ENCODE results near the gene GCLM. TPM values are rescaled to one million over a fixed set of nuclear protein-coding genes. Genes with fewer than 3 reads are reported as not detected.
"Not testable (repeated sequence)": the region's sequence is repeated elsewhere in the genome, so short reads cannot be mapped to it uniquely, and the experiment has no call there.

GCLM gene
- total and polyA plus RNA-seq, 2 donors (not counting 3 experiments of a cell fraction or from before 2014, with no cell fraction given): 12.3 to 55.9 TPM

DNA sequence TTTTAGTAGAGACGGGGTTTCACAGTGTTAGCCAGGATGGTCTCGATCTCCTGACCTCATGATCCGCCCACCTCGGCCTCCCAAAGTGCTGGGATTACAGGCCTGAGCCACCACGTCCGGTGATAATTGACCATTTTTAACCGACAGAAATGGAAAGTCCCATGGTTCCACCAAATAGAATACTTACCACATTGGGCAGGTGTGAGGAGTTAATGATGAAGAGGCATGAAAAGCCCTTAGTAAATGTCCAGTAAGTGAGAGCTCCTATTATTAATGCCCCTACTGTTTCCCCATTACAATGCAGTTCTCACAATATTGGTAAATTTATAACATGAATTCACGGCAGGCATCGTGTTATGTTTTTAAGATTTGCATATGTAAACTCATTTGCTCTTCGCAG is 8.1 kb upstream of the GCLM start:
- Histone ChIP-seq H3K27ac (ENCODE audit: insufficient read depth, low read depth, low read length) (no peak overlapping the region), H3K79me2 (ENCODE audit: control insufficient read depth, insufficient read depth, low read length) (no peaks in the 10 kb centered on the region), H3K9ac (replicated peaks; ENCODE audit: extremely low read depth, insufficient read depth, low read length) (no peak overlapping the region), H3K4me1 (ENCODE audit: control insufficient read depth, extremely low read depth, insufficient read depth, low read length) (no peaks in the 10 kb centered on the region), H2AFZ (ENCODE audit: low read depth, low read length) (no peak overlapping the region), H3K9me1 (replicated peaks; ENCODE audit: control insufficient read depth, extremely low read depth, insufficient read depth, low read length) (no peaks in the 10 kb centered on the region), H3K9me3 (replicated peaks; ENCODE audit: control insufficient read depth, insufficient read depth, low read length) (no peaks in the 10 kb centered on the region), H3K27me3 (ENCODE audit: control insufficient read depth in 2 of 2, insufficient read depth in 2 of 2, low read length in 2 of 2) (peaks cover 0 to 2% of the 10 kb centered on the region in 2 experiments), H3K4me3 (replicated peaks in 1 of 3; ENCODE audit: insufficient read depth in 1 of 3, low read depth in 1 of 3, low read length in 3 of 3) (no peak overlapping the region), H4K20me1 (replicated peaks; ENCODE audit: control insufficient read depth, extremely low read depth, insufficient read depth, low read length) (no peaks in the 10 kb centered on the region), H3K36me3 (ENCODE audit: control insufficient read depth in 2 of 2, extremely low read depth in 1 of 2, insufficient read depth in 2 of 2, low read length in 2 of 2) (no peaks in the 10 kb centered on the region), H3K4me2 (ENCODE audit: insufficient read depth, low read length) (no peak overlapping the region)
- intact Hi-C loops (cut with micrococcal nuclease): no loop called here
- ChIA-PET POLR2A (no interaction called here), CTCF (no interaction called here)
- TF ChIP-seq MYC (IDR thresholded peaks at IDR 0.05; ENCODE audit: low read depth, low read length) (no peak), POLR2AphosphoS5 (IDR thresholded peaks at IDR 0.05; ENCODE audit: insufficient read depth, low read depth, low read length) (no peak)
- TF ChIP-seq, protein P1, sequence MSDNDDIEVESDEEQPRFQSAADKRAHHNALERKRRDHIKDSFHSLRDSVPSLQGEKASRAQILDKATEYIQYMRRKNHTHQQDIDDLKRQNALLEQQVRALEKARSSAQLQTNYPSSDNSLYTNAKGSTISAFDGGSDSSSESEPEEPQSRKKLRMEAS (IDR thresholded peaks at IDR 0.05; ENCODE audit: insufficient read depth, insufficient read length): no peak
- dilution Hi-C loops (cut with MboI; ENCODE audit: extremely low pct_ligation_motif_present, low sequenced_read_pairs): no loop called here
- FAIRE-seq: no peak
- no TSS peak for BruUV-seq (replicated peaks)
- no peak for DNase-seq (ENCODE audit: low read depth, low spot score)

DNA sequence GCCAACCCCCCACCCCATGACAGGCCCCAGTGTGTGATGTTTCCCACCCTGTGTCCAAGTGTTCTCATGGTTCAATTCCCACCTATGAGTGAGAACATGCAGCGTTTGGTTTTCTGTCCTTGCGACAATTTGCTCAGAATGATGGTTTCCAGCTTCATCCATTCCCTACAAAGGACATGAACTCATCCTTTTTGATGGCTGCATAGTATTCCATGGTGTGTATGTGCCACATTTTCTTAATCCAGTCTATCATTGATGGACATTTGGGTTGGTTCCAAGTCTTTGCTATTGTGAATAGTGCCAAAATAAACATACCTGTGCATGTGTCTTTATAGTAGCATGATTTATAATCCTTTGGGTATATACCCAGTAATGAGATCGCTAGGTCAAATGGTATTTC is 1.6 kb upstream of the GCLM start:
- H4K20me1 ChIP-seq (replicated peaks; ENCODE audit: control insufficient read depth, extremely low read depth, insufficient read depth, low read length); dilution Hi-C loops (cut with MboI; ENCODE audit: extremely low pct_ligation_motif_present, low sequenced_read_pairs); BruUV-seq (replicated peaks); H3K9me1 ChIP-seq (replicated peaks; ENCODE audit: control insufficient read depth, extremely low read depth, insufficient read depth, low read length); intact Hi-C loops (cut with micrococcal nuclease); H3K9me3 ChIP-seq (replicated peaks; ENCODE audit: control insufficient read depth, insufficient read depth, low read length); DNase-seq (ENCODE audit: low read depth, low spot score); H3K4me3 ChIP-seq (replicated peaks in 1 of 3; ENCODE audit: insufficient read depth in 1 of 3, low read depth in 1 of 3, low read length in 3 of 3); H2AFZ ChIP-seq (ENCODE audit: low read depth, low read length); POLR2A ChIA-PET; FAIRE-seq; H3K36me3 ChIP-seq (ENCODE audit: control insufficient read depth in 2 of 2, extremely low read depth in 1 of 2, insufficient read depth in 2 of 2, low read length in 2 of 2); H3K9ac ChIP-seq (replicated peaks; ENCODE audit: extremely low read depth, insufficient read depth, low read length); H3K27me3 ChIP-seq (ENCODE audit: control insufficient read depth in 2 of 2, insufficient read depth in 2 of 2, low read length in 2 of 2); H3K27ac ChIP-seq (ENCODE audit: insufficient read depth, low read depth, low read length); H3K4me2 ChIP-seq (ENCODE audit: insufficient read depth, low read length): not testable (repeated sequence)
- Histone ChIP-seq H3K4me1 (ENCODE audit: control insufficient read depth, extremely low read depth, insufficient read depth, low read length) (peaks cover 24% of the 10 kb centered on the region), H3K79me2 (ENCODE audit: control insufficient read depth, insufficient read depth, low read length) (peaks cover 30% of the 10 kb centered on the region)
- CTCF ChIA-PET: interaction anchor here (0.8 to 2.2 kb wide), 5 partner anchors 53 to 425 kb away, joined by 3 to 24 read pairs (median 4); no protein-coding TSS in a partner anchor
